Stimulated activated CD4-positive, alpha-beta T cell treated with anti-CD3 and anti-CD28 coated beads, Interleukin-15, amount 100 ng/mL, for 48 hours (primary cell): Measurements from ENCODE around the gene ABHD10.

Experiments
- DNase-seq, 2 donors: peaks; one replicate each; pipeline ENCODE4 v3.0.0-alpha.2; 2020; ENCODE audit warnings: low read depth in 2 of 2

ABHD10 gene

DNA sequence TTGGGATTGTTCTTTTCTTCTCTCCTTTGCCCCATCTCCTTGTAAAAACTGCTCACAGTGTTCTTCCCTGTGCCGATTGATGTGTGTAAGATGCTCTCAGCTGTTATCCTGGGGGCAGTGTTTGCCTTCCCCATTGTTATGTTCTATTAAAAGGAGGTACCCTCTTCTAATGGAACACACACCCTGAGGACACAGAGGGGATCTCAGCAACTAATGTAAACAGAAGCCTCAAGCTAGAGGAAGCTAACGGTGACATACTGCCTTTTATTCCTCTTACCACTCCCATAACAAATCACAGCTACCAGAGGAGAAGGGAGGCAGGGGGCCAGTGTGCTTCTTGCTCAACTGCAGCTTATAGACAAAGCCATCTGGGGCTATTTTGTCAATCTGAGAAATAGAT, 22.1 kb downstream of the ABHD10 start:
- DNase-seq, result no peak

DNA sequence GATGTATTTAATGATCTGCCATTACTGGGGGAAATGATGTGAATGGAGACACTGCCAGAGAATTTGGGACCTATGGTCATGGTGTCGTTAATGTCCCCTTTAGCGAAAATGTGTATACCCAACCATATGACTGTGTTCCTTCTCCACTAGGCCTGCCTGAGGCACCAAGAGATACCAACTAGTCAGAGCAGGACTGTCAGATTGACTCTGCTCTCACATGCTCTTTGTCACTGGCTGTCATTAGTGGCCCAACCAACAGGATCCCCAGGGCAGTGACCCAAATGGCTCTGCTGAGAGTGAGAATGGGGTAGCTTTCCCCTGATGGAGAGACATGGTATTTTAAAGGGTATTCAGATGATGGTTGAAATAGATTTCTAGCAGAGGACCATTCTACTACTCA, 22.7 kb downstream of the ABHD10 start:
- DNase-seq, result no peak

DNA sequence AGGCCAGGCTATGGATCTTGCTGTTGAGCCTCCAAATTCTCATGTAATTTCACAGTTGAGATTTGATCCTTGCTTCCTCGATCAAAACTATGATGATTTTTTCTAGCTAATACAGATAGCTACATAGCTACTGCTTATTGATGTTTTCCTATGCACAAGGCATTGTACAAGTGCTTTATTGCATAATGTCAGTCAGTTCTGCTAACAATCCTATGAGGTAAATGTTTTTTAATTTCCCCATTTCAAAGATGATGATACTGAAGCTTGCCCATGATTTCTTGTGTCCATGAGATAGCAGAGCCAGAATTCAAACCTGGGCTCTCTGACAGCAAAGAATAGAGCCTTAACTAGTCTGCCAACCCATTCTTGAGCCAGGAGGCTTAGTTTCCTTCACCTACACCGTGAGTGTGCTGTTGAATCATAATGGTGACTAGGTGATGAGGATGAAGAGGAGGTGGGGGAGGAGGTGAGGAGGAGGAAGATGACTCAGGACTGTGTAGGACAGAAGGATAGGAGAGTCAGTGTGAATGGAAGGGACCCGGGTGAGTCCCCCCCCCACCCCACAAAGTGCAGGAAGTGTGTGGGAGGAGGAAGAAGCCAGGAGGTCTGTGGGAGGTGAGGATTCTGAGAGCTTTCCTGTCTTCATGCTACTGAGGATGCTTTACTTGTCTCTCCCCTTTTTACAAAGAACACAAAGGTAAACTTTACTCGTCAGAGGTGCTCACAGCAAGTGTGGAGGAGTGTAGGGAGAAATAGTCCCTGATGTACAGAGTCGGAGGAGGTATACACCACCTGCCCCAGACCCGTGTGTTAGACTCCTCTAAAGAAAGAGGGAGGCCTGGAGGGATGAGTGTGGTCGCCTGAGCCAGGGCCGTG, 23.5 kb downstream of the ABHD10 start:
- peak; percentile 27 to 35 for DNase-seq

DNA sequence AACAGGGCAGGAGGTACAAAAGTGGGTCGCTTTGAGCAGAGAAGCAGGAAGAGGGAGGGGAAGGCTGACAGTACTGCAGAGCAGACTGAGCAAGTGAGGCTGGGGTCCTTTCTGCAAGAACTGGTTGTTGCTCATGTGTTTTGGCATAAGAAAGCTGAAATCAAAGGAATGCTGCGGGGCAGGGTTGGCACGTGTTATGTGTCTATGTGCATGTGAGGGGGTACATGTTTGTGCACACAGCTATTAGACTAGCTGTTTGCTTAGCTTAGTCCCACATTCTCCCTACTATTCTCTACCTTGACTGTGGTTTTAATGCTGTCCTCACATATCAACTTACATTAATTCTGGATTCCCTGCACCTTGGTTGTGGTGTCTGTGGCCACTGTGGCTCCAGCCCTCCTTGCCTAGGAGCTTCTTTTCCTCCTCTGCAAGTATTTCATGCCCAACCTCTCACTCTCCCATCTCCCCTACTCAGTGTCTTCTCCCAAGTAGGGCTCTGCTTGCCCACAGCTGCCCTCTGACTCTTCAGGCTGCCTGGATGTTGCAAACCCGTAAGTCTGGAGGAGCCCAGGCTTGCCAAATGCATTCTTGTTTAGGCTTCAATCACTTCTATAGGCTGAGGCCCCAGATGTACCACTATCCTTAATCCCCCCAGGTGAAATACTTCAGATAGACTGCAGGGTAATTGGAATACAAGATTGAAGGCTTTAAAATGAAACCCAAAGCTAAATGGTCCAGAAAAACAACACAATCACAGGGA, 24.7 kb downstream of the ABHD10 start:
- no peak for DNase-seq

DNA sequence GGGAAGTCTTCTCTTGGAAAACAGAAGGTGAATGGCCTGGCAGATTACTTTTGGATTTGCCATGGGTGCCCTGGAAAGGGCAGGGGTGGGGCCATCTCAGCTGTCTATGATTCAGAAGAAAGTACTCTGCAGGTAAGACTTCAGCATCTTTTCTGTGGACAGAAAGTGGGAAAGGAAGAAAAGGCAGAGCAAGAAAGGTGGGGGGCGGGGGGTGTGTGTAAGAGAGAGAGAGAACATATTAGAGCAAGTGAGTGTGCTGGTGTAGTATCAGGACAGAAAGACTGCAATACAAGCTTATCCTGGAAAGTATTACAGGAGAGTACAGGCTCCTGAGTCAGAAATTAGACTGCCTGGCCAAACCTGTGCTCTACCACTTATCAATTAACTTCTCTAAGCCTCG, 25.4 kb downstream of the ABHD10 start:
- DNase-seq, result no peak

DNA sequence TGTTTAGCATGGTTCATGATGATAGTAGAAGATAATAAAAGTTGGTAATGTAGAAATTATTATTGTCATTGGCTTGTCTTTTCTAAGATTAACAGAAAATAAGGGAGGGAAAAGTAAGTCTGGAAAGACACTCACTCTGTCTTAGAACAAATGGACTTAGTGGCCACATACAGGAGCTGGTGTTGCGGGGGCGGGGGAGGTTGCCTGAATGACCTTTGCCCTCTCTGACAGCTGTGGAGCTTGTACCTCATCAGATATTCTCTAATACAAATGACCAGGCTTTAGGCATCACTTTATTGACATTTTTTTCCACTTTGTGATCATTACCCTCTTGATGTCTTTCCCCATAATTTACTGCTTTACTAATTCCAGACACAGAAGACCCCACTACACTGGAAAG, 25.8 kb downstream of the ABHD10 start:
- DNase-seq, result no peak

DNA sequence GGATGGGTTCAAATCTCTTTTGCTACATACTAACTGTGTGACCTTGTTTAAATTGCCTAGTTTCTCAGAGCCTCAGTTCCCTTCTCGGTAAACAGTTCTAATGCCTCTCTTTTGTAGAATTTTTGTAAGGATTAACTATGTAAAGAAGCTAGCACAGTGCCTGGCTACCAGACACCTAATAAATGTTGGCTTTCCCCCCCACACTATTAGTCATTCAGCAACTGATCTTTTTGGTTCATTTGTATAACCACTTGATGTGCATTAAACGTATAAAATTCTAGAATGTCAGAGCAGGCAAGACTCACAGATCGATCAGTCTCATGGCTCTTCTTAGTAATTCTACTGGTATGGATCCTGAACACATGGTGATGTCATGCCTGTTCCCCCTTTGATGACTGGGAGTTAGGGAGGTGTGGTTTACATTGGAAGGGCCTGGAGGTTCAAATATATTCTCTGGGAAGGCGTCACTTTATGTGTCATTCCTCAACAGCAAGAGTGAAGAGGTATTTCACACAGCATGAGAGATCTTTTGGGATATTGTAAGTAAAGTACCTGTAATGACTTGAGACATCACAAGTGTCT, 26.4 kb downstream of the ABHD10 start:
- DNase-seq, result no peak

DNA sequence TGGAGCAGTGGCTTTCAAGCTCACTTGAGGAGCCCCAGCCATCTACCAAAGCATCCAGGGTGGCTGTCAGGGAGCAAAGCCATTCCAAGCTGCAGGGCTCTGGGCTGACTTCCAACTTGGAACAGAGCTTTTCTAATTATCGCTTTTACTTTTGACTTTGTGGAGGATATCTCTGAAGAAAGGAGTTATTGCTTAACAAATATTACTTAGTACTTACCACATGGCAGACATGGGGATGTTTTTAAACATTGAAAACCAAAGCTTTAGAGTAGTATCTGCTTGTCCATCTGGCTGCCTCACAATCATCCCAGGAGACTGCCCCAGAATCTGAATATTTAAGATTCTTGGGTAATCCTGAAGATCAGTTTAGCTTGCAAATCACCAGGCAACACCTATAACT, 28.8 kb downstream of the ABHD10 start:
- no peak for DNase-seq

DNA sequence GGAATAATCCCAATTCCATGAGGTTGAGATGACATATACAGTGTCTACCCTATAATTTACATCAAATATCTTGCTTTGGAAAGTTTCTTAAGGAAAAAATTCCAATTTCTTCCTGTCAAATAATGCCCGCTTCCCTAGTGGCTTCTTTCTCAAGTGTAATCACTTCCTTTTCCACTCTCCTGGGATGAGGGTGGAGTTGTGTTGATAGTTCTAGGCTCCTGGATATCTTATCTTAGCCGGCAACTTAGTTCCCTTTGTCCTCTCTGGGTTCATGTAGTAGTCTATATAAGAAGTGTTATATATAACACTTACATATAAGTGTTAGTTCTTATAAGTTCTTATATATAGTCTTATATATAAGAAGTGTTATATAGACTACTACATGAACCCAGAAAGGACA, 30.8 kb downstream of the ABHD10 start:
- no peak for DNase-seq

DNA sequence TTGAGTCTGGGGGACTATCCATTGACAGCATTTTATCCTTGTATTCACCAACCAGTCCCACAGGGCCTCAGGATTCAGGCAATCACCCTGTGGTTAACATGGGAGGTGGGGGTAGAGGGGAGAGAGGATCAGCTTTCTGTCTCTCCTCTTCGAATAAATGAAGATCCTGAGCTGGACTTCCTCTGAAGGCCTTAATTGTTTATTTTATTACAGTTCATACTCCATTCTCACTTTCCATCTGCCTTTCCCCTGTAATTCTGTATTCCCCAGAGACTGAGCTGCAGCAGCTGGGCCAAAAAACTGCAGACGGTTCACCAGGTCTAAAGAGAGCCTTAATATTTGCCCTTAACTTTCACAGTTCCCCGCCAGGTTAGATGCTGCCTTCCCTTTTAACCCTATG, 31.8 kb downstream of the ABHD10 start:
- DNase-seq, result no peak

DNA sequence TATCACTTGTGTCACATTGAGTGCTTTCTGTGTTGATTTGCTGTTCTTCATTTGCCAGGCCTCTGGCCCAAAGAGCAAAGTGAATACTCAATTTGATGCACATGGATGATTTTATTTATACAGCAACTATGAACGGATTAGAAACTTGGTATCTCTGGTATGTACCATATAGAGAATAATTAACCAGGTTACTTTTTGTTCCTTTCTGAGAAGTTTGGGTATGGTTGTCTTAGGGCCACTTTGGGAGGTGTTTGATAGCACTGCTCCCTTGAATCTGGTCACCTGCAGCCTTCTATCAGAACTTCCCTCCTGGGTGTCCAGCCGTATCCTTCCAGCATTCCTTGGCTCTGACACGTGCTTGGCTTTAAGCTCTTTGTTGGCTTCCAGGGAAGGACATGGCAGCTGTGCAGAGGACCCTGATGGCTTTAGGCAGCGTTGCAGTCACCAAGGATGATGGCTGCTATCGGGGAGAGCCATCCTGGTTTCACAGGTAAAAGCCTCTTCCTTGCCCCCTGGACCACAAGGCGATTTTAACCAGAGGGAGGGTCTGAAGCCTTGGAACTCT, 32.6 kb downstream of the ABHD10 start:
- no peak for DNase-seq

DNA sequence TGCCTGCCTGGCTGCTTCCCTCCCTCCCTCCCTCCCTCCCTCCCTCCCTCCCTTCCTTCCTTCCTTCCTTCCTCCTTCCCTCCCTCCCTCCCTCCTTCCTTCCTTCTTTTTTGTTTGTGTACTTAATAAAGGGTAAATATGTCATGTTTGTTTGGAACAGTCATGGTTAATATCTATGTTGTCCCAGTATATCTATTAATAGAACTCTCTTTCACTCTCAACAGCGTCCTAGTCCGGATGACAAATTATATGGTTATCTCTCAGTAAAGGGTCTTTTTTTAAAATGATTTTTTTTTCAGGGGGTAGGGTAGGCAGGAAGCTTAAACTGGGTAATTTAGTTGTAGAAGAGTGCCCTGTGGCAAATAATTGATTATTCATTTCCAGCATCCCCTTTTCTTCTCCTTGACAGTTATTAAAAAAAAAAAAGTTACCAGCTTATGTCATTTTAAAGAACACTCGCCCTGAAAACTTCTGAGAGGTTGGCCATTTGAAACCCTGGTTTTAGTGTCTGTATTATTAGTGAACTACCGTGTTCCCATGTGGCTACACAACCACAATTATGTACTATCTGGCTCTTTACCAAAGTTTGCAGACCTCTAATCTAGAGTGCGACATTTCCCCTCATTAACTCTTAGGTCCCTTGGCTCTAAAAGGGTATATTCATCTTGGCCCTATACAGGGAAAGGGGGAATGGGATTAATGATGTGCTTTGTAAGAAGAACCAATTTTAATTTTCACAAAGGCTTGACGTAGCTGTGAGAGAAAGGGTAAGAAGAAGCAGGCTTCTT, 33.6 kb downstream of the ABHD10 start:
- no peak for DNase-seq

DNA sequence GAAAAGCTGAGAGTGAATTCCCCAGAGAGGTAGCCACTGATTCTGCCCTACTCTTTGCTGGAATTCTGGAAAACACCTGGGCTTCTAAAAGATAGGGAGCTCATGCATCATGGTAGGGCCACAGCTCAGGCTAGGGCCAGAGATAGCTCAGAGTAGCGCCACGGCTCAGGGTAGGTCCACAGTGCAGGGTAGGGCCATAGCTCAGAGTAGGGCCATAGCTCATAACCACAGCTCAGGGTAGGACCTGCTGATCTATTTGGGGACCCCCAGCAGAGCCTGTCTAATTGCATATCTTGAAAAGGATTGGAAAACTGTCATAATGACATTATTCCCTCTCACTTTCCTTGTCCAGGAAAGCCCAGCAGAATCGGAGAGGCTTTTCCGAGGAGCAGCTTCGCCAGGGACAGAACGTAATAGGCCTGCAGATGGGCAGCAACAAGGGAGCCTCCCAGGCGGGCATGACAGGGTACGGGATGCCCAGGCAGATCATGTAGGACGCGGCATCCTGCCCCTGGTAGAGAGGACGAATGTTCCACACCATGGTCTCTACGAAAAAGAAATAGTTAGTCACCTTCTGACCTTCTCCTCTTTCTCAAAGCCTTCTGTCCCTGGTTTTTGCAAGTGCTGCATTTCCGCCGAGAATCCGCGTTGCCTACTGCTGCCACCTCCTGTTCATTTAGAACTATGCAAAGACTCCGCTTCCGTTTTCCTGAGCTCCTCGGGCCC, 34.4 kb downstream of the ABHD10 start:
- peak; percentile 56 to 58 for DNase-seq

DNA sequence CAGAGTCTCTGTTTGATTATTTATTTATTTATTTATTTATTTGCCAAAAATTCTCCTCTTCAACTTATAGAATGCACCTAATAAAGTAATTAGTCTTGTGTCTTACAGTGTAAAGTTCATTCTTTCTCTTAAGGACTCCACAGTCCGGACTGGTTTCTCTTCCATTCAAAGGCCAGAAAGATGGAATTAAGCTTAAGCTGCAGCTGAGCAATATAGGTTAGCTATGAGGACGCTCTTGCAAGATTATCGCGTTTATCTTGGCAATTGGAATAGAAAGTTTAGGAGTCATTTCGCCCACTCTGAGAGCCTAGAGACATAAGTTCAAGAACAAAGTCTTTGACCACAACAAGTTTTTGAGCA, 34.9 kb downstream of the ABHD10 start:
- no peak for DNase-seq

DNA sequence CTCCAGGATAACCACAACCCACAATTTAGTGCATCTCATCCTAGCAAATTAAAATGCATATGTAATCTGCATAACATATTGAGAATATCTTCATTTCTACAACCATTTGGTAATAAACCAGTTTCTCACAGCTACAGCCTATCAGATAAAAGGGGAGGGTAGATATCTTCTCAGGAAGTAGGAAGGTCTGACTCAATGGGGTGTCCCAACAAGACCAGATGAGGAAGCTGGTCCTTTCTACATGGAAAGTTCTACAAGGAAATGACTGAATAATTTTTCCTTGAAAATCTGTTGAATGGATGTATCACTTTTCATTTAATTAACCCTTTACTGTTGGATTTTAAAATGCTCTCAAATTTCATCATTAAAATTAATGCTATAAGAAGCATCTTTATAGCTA, 38.3 kb downstream of the ABHD10 start:
- no peak for DNase-seq

DNA sequence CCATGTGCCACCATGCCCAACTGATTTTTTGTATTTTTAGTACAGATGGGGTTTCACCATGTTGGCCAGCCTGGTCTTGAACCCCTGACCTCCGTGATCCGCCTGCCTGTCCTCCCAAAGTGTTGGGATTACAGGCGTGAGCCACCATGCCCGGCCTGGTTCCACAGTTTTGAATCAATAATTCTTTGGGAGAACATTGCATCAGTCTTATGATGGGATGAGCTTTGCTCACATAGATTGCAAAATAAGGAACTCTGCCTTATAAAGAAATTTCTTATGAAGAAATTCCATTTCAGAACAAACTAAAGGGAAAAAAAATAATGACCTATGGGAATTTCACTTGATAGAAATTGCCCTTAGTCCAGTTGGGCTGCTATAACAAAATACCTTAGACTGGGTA, 39.9 kb downstream of the ABHD10 start:
- no peak for DNase-seq

DNA sequence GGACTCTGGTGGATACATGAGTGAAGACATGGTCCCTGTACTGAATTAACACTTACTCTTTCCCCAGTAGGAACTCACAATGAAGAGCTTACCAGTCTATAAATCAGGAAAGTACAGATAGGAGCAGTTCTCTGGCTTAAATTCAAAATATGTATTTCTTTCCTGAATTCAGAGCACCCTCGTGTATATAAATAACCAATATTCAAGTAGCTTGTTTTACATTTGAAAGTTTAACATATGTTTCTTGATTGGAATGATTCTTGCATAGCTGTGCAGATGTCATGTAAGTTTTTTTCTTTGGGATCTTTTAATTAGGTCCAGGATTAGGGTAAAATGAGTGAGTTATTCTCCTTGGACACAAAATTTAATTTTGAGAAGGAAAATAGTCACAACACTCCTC, 40.9 kb downstream of the ABHD10 start:
- no peak for DNase-seq

DNA sequence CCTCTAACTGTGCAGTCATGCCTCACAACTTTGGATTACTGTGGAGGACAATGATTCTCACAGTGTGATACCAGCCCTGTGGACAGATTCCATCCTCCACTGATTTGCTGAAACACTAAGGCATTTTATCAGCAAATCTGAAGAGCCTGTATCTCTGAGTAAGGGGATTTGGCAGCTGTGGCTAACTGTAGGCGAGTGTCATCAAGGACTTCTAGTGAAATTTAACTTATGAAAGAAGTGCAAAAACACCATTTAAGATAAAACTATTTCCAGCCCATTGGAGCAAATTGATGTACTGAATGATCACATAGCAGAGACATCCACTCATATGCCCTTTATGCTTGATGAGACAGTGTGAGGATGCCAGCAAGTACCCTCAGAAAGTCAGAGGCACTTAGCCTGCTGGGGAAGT, 41.9 kb downstream of the ABHD10 start:
- no peak for DNase-seq

DNA sequence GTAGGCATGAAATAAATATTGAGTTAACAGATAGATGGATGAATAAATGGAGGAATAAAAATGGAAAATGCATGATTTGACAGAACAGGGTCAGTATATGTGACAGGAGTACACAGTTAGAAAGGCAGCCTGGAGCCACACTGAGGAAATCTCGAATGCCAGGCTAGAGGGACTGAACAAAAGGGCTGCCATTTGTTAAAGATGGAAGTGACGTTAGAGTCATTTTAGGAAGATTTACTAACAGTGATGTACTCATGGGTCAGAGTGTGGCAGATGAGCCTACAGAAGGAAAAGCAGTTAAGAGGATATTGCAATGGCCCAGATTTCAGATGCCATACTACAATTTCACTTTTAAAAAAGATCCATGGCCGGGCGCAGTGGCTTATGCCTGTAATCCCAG, 48.3 kb downstream of the ABHD10 start:
- DNase-seq, result no peak

DNA sequence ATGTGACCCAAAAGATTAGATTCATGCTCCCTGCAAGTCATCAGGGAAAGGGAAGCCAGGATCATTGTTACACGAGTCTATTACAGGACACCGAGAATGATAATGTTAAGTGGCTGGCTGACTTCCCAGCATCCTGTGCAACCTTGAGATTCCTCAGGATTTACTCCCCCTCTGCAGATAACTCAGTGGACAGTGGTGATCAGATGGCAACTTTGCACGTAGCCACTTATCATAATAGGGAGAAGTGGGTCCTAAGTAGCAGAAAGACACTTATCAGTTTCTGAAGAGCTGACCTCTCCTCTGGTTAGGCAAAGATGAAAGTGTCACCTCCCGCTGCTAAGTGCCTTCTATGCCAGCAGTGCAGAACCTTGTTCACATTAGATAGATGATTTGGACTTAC, 49.0 kb downstream of the ABHD10 start:
- no peak for DNase-seq

DNA sequence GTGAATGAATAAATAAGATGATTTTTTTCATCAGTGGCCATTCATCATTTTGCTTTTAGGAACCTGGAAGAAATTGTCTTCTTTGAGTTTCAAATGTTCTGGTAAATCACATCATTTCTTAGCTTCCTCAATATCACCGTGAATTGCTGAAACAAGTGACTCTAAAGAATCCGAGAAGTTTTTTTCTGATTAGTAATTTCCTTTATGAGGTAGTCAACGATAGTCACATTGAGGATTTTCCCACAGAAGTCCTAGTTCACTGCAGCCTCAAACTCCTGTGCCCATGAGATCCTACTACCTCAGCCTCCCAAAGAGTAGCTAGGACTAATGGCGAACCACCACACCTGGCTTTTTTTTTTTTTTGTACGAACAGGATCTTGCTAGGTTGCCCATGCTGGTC, 52.1 kb downstream of the ABHD10 start:
- no peak for DNase-seq
